Fibroblast of the aortic adventitia (primary cell): ENCODE data around the gene BCOR. TPM values are rescaled to one million over a fixed set of nuclear protein-coding genes. Genes with fewer than 3 reads are reported as not detected.

Experiments used
- DNase-seq: peaks from one replicate; pipeline ENCODE4 v3.0.0-alpha.2; 2010; ENCODE audit warnings: low read depth
- H3K4me3 ChIP-seq: 2 replicates; pipeline ENCODE4 v1.5.1; 2011; ENCODE audit warnings: low read depth, mild to moderate bottlenecking, control low read depth, low read length, moderate library complexity
- total RNA-seq: library from RNA; depleted of rRNA; stranded (reverse); fragments of >200 nt; gene quantifications from 2 replicates; pipeline ENCODE4 v1.2.3, GENCODE V29; 2012; ENCODE audit warnings: low replicate concordance
- TF ChIP-seq, protein P1 (sequence below): IDR thresholded peaks from 2 replicates; pipeline ENCODE4 v1.5.1; 2011; ENCODE audit warnings: mild to moderate bottlenecking, low read length, control low read depth, inconsistent platforms; ENCODE audit not compliant: insufficient read depth

The BCOR gene
- total RNA-seq, 1 donor: 12.7 TPM

DNA sequence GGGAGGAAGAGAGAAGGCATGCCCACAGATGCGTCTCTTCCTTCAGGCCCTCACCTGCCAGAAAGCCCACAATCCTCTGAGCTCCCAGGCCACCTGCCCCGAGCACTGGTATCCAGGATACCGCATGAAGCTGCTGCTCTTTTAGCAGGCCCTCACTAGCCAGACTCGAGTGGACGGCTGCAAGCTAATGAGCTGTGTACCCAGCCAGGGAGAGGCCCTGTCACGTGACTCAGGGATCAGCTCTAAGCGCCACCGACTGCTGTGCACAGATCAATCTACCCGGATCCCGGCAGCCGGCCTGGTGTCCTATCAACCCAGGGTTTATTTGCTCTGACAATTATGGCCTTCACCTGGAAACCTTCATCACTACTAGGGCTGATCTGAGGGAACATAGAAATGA is 39.0 kb downstream of the BCOR start:
- DNase-seq: no peak
- no peak overlapping the region for H3K4me3 ChIP-seq
- TF ChIP-seq, protein P1, sequence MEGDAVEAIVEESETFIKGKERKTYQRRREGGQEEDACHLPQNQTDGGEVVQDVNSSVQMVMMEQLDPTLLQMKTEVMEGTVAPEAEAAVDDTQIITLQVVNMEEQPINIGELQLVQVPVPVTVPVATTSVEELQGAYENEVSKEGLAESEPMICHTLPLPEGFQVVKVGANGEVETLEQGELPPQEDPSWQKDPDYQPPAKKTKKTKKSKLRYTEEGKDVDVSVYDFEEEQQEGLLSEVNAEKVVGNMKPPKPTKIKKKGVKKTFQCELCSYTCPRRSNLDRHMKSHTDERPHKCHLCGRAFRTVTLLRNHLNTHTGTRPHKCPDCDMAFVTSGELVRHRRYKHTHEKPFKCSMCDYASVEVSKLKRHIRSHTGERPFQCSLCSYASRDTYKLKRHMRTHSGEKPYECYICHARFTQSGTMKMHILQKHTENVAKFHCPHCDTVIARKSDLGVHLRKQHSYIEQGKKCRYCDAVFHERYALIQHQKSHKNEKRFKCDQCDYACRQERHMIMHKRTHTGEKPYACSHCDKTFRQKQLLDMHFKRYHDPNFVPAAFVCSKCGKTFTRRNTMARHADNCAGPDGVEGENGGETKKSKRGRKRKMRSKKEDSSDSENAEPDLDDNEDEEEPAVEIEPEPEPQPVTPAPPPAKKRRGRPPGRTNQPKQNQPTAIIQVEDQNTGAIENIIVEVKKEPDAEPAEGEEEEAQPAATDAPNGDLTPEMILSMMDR: no peak

DNA sequence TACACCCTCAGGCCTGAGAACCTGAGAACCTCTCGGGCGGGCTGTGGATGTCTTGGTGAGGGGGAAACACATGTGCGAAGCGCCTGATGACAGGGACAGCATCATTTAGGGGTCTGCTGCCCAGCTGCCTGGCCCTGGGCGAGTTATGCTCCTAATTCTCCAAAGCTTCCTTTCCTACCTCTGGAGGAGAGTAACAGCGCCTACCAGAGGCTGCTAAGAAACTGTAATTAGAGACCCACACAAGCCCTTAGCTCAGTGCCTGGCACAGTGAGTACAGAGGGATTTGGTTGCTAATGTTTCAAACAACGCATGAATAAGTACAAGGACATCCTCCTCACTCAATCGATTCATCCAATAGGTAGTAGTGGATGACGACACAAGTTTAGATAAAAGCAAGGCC is 40.4 kb downstream of the BCOR start:
- TF ChIP-seq, protein P1: no peak

DNA sequence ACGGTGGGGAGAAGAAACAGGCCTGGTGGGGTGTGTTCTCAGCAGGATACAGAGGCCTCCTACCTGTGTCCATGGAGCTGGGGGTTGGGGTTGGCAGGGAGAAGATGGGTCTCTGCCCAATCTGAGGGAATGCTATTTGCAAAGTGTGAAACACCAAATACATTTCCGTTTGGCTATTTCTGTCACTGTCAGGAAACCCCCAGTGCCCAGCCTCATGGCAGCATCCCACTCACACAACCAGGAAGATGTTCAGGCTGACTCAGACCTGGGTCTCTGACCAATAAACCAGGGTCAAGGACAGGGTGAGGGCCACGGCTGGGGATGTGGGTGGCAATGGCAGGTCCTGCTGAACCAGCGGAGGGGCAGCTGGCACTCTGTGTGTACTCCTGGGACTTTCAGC is 41.3 kb downstream of the BCOR start:
- TF ChIP-seq, protein P1: no peak
- no peak overlapping the region for H3K4me3 ChIP-seq
- no peak for DNase-seq

More for the DNA sequence above, 40.4 kb downstream of the BCOR start:
- no peak for DNase-seq
- H3K4me3 ChIP-seq: no peak overlapping the region

DNA sequence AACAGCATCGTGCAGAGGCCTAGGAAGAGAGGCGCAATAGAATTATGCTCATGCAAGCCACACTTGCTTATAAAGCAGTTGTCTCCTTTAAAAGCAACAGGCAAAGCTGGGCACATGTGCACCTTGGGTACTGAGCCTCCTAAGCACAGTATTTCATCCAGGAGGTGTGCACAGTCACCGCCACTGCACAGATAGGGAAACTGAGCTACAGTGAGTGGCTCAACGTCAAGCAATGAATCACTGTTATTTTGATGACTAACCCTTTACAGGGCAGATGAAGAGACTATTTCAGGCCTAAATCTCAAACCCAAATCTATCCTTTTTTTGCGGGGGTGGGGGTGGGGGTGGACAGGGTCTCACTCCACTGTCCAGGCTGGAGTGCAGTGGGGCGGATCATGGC is 42.3 kb downstream of the BCOR start:
- TF ChIP-seq, protein P1: no peak
- DNase-seq: no peak

DNA sequence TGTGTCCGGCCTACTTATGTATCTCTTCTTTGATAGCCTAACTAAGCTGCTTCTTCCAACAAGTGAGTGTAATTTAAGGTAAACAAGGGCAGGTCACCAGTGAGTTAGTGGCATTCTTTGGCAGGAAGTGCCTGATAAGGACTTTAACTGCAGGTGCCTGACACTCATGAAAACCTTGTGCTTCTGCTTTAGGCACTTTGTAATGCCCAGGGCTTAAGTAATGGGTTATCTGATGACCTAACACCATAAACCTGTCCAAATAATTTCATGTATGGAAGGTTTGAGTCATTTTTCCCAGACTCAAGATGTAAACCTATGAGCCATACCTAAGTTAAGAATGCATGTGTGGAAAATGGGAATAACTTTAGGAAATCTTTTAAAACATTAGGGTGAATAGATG is 43.0 kb downstream of the BCOR start:
- H3K4me3 ChIP-seq: no peak overlapping the region
- DNase-seq: no peak
- TF ChIP-seq, protein P1: no peak

More for the DNA sequence above, 42.3 kb downstream of the BCOR start:
- H3K4me3 ChIP-seq: no peak overlapping the region

DNA sequence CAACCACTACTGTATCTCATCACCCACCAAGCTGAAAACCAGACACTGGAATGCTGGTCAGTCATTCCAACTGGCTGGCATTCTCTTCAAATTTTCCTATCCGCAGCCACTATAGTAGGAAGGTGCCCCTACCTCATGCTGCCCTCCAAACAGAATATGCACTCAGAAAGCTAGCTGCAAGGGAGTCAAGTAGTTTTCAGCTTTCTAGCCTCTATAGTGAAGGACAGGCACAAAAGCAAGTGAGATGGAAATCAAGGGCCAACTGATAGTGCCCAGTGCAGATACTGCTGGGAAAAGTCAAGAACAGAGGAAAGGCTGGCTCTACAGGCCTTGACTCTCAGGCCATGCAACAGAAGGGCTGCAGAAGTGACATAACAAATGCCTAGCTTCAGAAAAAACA is 47.2 kb downstream of the BCOR start:
- TF ChIP-seq, protein P1: no peak
- DNase-seq: no peak
- H3K4me3 ChIP-seq: no peak overlapping the region

DNA sequence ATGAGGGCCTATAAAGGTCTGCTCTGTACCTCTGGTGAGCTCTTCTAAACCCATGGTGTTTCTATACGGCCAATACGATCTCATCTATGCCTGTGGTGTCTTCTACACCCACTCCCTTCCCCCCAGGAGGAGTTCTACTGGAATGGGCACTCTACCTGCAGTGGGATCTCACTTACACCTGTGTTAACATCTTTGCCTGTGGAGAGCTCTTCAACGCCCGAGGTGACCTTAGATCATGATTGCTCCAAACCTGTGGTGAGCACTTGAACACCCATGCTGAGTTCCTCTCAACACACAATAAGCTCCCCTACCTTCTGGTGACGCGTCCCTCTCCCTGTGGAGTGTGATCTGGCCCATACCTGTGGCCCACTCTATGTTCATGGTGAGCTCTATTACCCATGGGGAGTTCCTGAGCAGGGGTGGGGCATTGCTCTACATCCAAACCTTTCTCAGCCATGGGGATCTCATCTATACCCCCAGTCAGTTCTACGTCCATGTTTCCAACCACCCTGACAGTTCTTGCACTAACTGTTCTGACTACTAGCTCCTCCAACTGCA is 48.6 kb downstream of the BCOR start:
- TF ChIP-seq, protein P1: no peak
- no peak overlapping the region for H3K4me3 ChIP-seq
- no peak for DNase-seq
